HepG2 (cell line): Measurements from ENCODE around the gene TNFRSF25. TPM values are rescaled to one million over a fixed set of nuclear protein-coding genes. Genes with fewer than 3 reads are reported as not detected.

ENCODE experiments used
- ETV5 ChIP-seq: IDR thresholded peaks from 2 replicates; pipeline ENCODE4 v1.6.1; 2018; ENCODE audit warnings: missing biosample characterization, missing genetic modification reagents, inconsistent platforms, borderline replicate concordance
- HDAC1 ChIP-seq: sonication (generic); formaldehyde crosslinking; IDR thresholded peaks from 2 replicates; pipeline ENCODE4 v1.5.1; 2020; ENCODE audit warnings: mild to moderate bottlenecking, missing genetic modification reagents
- HNRNPLL ChIP-seq: fragments of 200-400 bp; formaldehyde crosslinking; IDR thresholded peaks from 2 replicates; pipeline ENCODE4 v1.6.1; 2017; ENCODE audit warnings: mild to moderate bottlenecking, low read depth, low read length; ENCODE audit not compliant: poor library complexity, severe bottlenecking
- IRF2 ChIP-seq: IDR thresholded peaks from 2 replicates; pipeline ENCODE4 v1.6.1; 2018; ENCODE audit warnings: missing genetic modification reagents, missing compliant biosample characterization
- MED1 ChIP-seq: sonication (generic); formaldehyde crosslinking; IDR thresholded peaks from 2 replicates; pipeline ENCODE4 v1.4.0; 2020; ENCODE audit warnings: missing genetic modification reagents
- MYC ChIP-seq: sonication (generic); formaldehyde crosslinking; IDR thresholded peaks from 2 replicates; pipeline ENCODE4 v1.9.0; 2021; ENCODE audit warnings: missing genetic modification reagents, borderline replicate concordance
- NFIC ChIP-seq: IDR thresholded peaks from 2 replicates; pipeline ENCODE4 v1.6.1; 2012; ENCODE audit warnings: mild to moderate bottlenecking, low read length, inconsistent platforms
- NONO ChIP-seq, 2 experiments: fragments of 450-650 bp in 1 of 2; sonication (generic) in 1 of 2; formaldehyde crosslinking in 1 of 2; IDR thresholded peaks in 1 of 2; conservative IDR thresholded peaks in 1 of 2; 2 replicates each; pipeline versions ENCODE4 v1.6.1 to v1.8.0; 2017 to 2022; ENCODE audit warnings: mild to moderate bottlenecking in 1 of 2, missing genetic modification reagents in 1 of 2, moderate library complexity in 1 of 2
- POLR2A ChIP-seq, 2 experiments: IDR thresholded peaks; 2 replicates each; pipeline ENCODE4 v1.6.1; 2011; ENCODE audit warnings: low read depth in 2 of 2, low read length in 2 of 2, mild to moderate bottlenecking in 1 of 2, moderate library complexity in 1 of 2; ENCODE audit not compliant: insufficient read depth in 1 of 2
- RARG ChIP-seq: sonication (generic); formaldehyde crosslinking; IDR thresholded peaks from 2 replicates; pipeline ENCODE4 v1.4.0; 2020; ENCODE audit warnings: low read depth, mild to moderate bottlenecking, missing genetic modification reagents
- REL ChIP-seq: sonication (generic); formaldehyde crosslinking; conservative IDR thresholded peaks from 2 replicates; pipeline ENCODE4 v1.8.0; 2022; ENCODE audit warnings: mild to moderate bottlenecking, missing genetic modification reagents, moderate library complexity
- SALL1 ChIP-seq: sonication (generic); formaldehyde crosslinking; IDR thresholded peaks from 2 replicates; pipeline ENCODE4 v1.8.0; 2022; ENCODE audit warnings: mild to moderate bottlenecking, missing genetic modification reagents
- SOX13 ChIP-seq, 3 experiments: fragments of 450-650 bp in 1 of 3; sonication (generic) in 1 of 3; formaldehyde crosslinking in 1 of 3; IDR thresholded peaks in 2 of 3; conservative IDR thresholded peaks in 1 of 3; 2 replicates each; pipeline versions ENCODE4 v1.5.0 to v1.6.1; 2016 to 2020; ENCODE audit warnings: antibody characterized with exemption in 1 of 3, mild to moderate bottlenecking in 1 of 3, missing compliant biosample characterization in 1 of 3, missing genetic modification reagents in 1 of 3, moderate library complexity in 1 of 3
- SPEN ChIP-seq: sonication (generic); formaldehyde crosslinking; IDR thresholded peaks from 2 replicates; pipeline ENCODE4 v1.5.1; 2020; ENCODE audit warnings: low read depth, mild to moderate bottlenecking, missing genetic modification reagents
- STAG1 ChIP-seq: sonication (generic); formaldehyde crosslinking; IDR thresholded peaks from 2 replicates; pipeline ENCODE4 v1.4.0; 2020; ENCODE audit warnings: missing genetic modification reagents
- TAF15 ChIP-seq: fragments of 200-400 bp; formaldehyde crosslinking; IDR thresholded peaks from one replicate; pipeline ENCODE4 v1.6.1; 2018; ENCODE audit warnings: mild to moderate bottlenecking, low read depth, low read length; ENCODE audit not compliant: poor library complexity, severe bottlenecking
- TCF7 ChIP-seq: sonication (generic); IDR thresholded peaks from 2 replicates; pipeline ENCODE4 v1.6.1; 2016; ENCODE audit warnings: antibody characterized with exemption, low read depth
- TEAD3 ChIP-seq: optimal IDR thresholded peaks from 2 replicates; pipeline ENCODE3; 2016; ENCODE audit warnings: borderline replicate concordance
- YY1 ChIP-seq: IDR thresholded peaks from 2 replicates; pipeline ENCODE4 v1.6.1; 2011; ENCODE audit warnings: low read length, low read depth, moderate library complexity, mild to moderate bottlenecking; ENCODE audit not compliant: insufficient read depth, insufficient replicate concordance
- ZNF12 ChIP-seq: sonication (generic); formaldehyde crosslinking; IDR thresholded peaks from 2 replicates; pipeline ENCODE4 v1.5.0; 2020; ENCODE audit warnings: missing genetic modification reagents
- ZNF160 ChIP-seq: sonication (generic); formaldehyde crosslinking; IDR thresholded peaks from 2 replicates; pipeline ENCODE4 v1.8.0; 2022; ENCODE audit warnings: mild to moderate bottlenecking, inconsistent platforms, missing genetic modification reagents
- ZNF274 ChIP-seq: sonication (generic); formaldehyde crosslinking; IDR thresholded peaks from 2 replicates; pipeline ENCODE4 v1.5.1; 2020; ENCODE audit warnings: mild to moderate bottlenecking, missing genetic modification reagents
- ZNF331 ChIP-seq: sonication (generic); formaldehyde crosslinking; IDR thresholded peaks from 2 replicates; pipeline ENCODE4 v1.4.0; 2020; ENCODE audit warnings: missing genetic modification reagents
- ZNF777 ChIP-seq: sonication (generic); formaldehyde crosslinking; IDR thresholded peaks from 2 replicates; pipeline ENCODE4 v1.4.0; 2020; ENCODE audit warnings: missing genetic modification reagents
- ZNF788 ChIP-seq: sonication (generic); formaldehyde crosslinking; IDR thresholded peaks from 2 replicates; pipeline ENCODE4 v1.5.0; 2020; ENCODE audit warnings: mild to moderate bottlenecking, missing genetic modification reagents, borderline replicate concordance
- polyA plus RNA-seq, 8 experiments: library from polyadenylated mRNA; depleted of rRNA in 3 of 8; stranded (reverse) in 7 of 8; unstranded in 1 of 8; fragments of >200 nt; fragmentation: Illumina TruSeq in 4 of 8; extraction: Trizol in 4 of 8; gene quantifications; 2 replicates each; pipeline versions ENCODE4 v1.2.1 to v1.2.3, GENCODE V29; 2011 to 2016; ENCODE audit warnings: low read depth in 4 of 8, missing spikeins in 1 of 8, mixed read lengths in 1 of 8; ENCODE audit not compliant: insufficient read depth in 1 of 8
- total RNA-seq, 5 experiments: library from RNA; depleted of rRNA; stranded (reverse); fragments of >200 nt; fragmentation: Illumina TruSeq; extraction: Trizol; gene quantifications; 2 replicates each; pipeline ENCODE4 v1.2.3, GENCODE V29; 2016; ENCODE audit warnings: low read depth in 1 of 5
- TF ChIP-seq, protein P1 (sequence below): sonication (generic); formaldehyde crosslinking; IDR thresholded peaks from 2 replicates; pipeline ENCODE4 v1.8.0; 2022; ENCODE audit warnings: low read depth, missing genetic modification reagents
- TF ChIP-seq, protein P2 (sequence below): sonication (generic); formaldehyde crosslinking; IDR thresholded peaks from 2 replicates; pipeline ENCODE4 v1.4.0; 2020; ENCODE audit warnings: missing genetic modification reagents

The TNFRSF25 gene
- total and polyA plus RNA-seq, 2 of the 13 experiments (the other 11 are each of a cell fraction or from before 2014, with no cell fraction given): 1.4 to 1.5 TPM

DNA sequence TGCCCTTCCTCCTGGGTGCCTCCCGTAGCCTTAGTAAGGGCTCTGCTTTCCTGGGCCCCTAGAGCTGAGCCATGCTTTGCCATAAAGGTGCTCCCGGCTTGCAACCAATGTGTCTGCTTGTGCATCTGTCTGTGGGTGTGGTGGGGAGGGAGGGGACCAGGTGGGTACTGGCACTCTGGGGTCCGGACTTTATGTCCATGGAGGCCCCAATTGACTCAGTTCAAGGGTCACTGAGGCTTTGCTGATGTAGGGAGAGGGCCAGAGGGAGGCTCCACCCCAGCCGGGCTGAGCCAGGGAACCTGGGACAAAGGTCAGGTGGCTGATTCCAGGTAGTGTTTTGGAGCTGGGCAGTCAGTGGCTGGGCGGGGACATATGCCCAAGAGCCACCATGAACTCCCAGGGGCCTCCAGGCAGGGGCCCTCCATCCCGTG, 15.0 kb downstream of the TNFRSF25 start (continued):
- TF ChIP-seq REL (CRISPR knock-in tag) (0 out of 2 replicates have a peak, but pooled peaks have one; percentile 63), ZNF777 (CRISPR knock-in tag) (0 out of 2 replicates have a peak, but pooled peaks have one; percentile 34), YY1 (peak; percentile 34), IRF2 (CRISPR knock-in tag) (0 out of 2 replicates have a peak, but pooled peaks have one; percentile 33), HDAC1 (CRISPR knock-in tag) (peak; percentile 84), MED1 (CRISPR knock-in tag) (peak; percentile 91), POLR2A (IDR thresholded peaks at IDR 0.05; ENCODE audit: insufficient read depth in 1 of 2, low read depth in 2 of 2, low read length in 2 of 2) (no peak), TAF15 (no peak), NFIC (no peak), TEAD3 (CRISPR knock-in tag) (peak; percentile 60), ETV5 (CRISPR knock-in tag) (peak; percentile 42; the same call in 1 of the 2 replicates), HNRNPLL (no peak), NONO (IDR thresholded peaks at IDR 0.05) (no peak), NONO (CRISPR knock-in tag; conservative IDR thresholded peaks at IDR 0.05) (peak; percentile 83), ZNF331 (CRISPR knock-in tag) (peak; percentile 38; the same call in 1 of the 2 replicates), ZNF160 (0 out of 2 replicates have a peak, but pooled peaks have one; percentile 60), SPEN (peak; percentile 93), RARG (CRISPR knock-in tag) (no peak), MYC (peak; percentile 60), STAG1 (CRISPR knock-in tag) (no peak), SOX13 (IDR thresholded peaks at IDR 0.05) (no peak), SOX13 (CRISPR knock-in tag; conservative IDR thresholded peaks at IDR 0.05 in 1 of 2, IDR thresholded peaks at IDR 0.05 in 1 of 2) (peak in 1 of 2 experiments; percentile 70; a peak in 2 of 4 replicates), ZNF788 (CRISPR knock-in tag) (peak; percentile 76; the same call in 1 of the 2 replicates), ZNF12 (CRISPR knock-in tag) (0 out of 2 replicates have a peak, but pooled peaks have one; percentile 43), TCF7 (0 out of 2 replicates have a peak, but pooled peaks have one; percentile 17), SALL1 (CRISPR knock-in tag) (peak; percentile 78), ZNF274 (CRISPR knock-in tag) (0 out of 2 replicates have a peak, but pooled peaks have one; percentile 26)
- TF ChIP-seq, protein P1, sequence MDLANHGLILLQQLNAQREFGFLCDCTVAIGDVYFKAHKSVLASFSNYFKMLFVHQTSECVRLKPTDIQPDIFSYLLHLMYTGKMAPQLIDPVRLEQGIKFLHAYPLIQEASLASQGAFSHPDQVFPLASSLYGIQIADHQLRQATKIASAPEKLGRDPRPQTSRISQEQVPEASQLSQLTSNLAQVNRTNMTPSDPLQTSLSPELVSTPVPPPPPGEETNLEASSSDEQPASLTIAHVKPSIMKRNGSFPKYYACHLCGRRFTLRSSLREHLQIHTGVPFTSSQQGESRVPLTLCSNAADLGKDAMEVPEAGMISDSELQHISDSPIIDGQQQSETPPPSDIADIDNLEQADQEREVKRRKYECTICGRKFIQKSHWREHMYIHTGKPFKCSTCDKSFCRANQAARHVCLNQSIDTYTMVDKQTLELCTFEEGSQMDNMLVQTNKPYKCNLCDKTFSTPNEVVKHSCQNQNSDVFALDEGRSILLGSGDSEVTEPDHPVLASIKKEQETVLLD (CRISPR knock-in tag): 0 out of 2 replicates have a peak, but pooled peaks have one; percentile 39
- TF ChIP-seq, protein P2, sequence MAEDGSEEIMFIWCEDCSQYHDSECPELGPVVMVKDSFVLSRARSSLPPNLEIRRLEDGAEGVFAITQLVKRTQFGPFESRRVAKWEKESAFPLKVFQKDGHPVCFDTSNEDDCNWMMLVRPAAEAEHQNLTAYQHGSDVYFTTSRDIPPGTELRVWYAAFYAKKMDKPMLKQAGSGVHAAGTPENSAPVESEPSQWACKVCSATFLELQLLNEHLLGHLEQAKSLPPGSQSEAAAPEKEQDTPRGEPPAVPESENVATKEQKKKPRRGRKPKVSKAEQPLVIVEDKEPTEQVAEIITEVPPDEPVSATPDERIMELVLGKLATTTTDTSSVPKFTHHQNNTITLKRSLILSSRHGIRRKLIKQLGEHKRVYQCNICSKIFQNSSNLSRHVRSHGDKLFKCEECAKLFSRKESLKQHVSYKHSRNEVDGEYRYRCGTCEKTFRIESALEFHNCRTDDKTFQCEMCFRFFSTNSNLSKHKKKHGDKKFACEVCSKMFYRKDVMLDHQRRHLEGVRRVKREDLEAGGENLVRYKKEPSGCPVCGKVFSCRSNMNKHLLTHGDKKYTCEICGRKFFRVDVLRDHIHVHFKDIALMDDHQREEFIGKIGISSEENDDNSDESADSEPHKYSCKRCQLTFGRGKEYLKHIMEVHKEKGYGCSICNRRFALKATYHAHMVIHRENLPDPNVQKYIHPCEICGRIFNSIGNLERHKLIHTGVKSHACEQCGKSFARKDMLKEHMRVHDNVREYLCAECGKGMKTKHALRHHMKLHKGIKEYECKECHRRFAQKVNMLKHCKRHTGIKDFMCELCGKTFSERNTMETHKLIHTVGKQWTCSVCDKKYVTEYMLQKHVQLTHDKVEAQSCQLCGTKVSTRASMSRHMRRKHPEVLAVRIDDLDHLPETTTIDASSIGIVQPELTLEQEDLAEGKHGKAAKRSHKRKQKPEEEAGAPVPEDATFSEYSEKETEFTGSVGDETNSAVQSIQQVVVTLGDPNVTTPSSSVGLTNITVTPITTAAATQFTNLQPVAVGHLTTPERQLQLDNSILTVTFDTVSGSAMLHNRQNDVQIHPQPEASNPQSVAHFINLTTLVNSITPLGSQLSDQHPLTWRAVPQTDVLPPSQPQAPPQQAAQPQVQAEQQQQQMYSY (CRISPR knock-in tag): peak; percentile 30; the same call in 1 of the 2 replicates
